Central memory CD8-positive, alpha-beta T cell (primary cell): ENCODE data around the gene SNX10.

ENCODE experiments used
- ATAC-seq: fragments of 150-1000 bp; cut with Tn5 transposase; replicated peaks from 2 replicates; pipeline ENCODE4 v1.10.0; 2022; ENCODE audit warnings: mild to moderate bottlenecking, moderate FRiP score, moderate number of reproducible peaks; ENCODE audit not compliant: poor library complexity, severe bottlenecking; ENCODE audit errors: extremely low read depth
- DNase-seq, 2 donors: peaks; one replicate each; pipeline ENCODE4 v3.0.0; 2021; ENCODE audit warnings: low spot score in 2 of 2
- H3K27ac Mint-ChIP-seq: one replicate; pipeline ENCODE4 v1.8.0; 2022; ENCODE audit warnings: low read depth, mild to moderate bottlenecking, moderate library complexity, mixed read lengths
- H3K27me3 Mint-ChIP-seq: one replicate; pipeline ENCODE4 v1.8.0; 2022; ENCODE audit warnings: mixed read lengths
- H3K36me3 Mint-ChIP-seq: one replicate; pipeline ENCODE4 v1.8.0; 2022; ENCODE audit warnings: mild to moderate bottlenecking, moderate library complexity, mixed read lengths; ENCODE audit not compliant: insufficient read depth
- H3K4me1 Mint-ChIP-seq: one replicate; pipeline ENCODE4 v1.8.0; 2022; ENCODE audit warnings: mixed read lengths
- H3K4me3 Mint-ChIP-seq: one replicate; pipeline ENCODE4 v1.8.0; 2022; ENCODE audit warnings: mild to moderate bottlenecking, moderate library complexity, mixed read lengths
- H3K9me3 Mint-ChIP-seq: one replicate; pipeline ENCODE4 v1.8.0; 2022; ENCODE audit warnings: mixed read lengths

SNX10 gene

DNA sequence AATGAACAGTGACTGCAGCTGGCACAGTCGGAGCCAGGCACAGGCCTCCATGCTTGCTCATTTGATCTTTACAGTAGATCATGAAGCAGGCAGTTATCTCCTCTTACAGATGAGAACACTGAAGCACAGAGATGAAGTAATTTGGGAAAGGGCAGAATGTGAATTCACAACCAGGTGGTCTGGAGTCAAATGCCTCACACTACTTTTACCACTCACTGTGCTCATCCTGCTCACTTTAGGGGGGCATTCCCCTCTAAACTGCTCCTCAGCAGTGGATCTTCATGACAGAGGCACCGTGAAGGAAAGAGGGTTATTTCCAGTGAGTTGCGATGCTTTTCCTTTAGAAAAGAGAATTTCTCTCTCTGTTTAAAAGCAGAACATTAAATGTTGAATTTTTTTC, 15.1 kb downstream of the SNX10 start:
- peaks cover 23% of the 10 kb centered on the region for H3K36me3 Mint-ChIP-seq
- no peak overlapping the region for H3K27ac Mint-ChIP-seq
- DNase-seq (no peak), ATAC-seq (no peak)
- H3K9me3 Mint-ChIP-seq: no peaks in the 10 kb centered on the region
- no peak overlapping the region for H3K4me3 Mint-ChIP-seq
- peaks cover 14% of the 10 kb centered on the region for H3K4me1 Mint-ChIP-seq
- H3K27me3 Mint-ChIP-seq: no peaks in the 10 kb centered on the region

DNA sequence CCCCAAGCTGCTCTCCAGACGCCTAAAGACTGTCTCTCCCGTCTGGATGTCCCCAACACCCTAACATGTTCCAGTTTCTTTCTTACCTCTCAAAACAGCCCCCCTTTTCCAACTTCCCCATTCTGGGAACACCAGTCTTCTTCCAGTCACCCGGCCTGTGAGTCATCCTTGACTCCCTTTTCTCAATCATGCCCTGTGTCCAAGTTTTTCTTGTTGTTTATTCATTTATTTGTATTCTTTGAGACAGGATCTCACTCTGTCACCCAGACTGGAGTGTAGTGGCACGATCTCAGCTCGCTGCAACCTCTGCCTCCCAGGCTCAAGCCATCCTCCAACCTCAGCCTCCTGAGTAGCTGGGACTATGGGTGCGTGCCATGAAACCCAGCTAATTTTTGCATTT, 15.6 kb downstream of the SNX10 start:
- Mint-ChIP-seq H3K27me3 (no peaks in the 10 kb centered on the region), H3K9me3 (no peaks in the 10 kb centered on the region), H3K4me3 (no peak overlapping the region), H3K4me1 (peaks cover 14% of the 10 kb centered on the region), H3K27ac (no peak overlapping the region), H3K36me3 (peaks cover 21% of the 10 kb centered on the region)
- no peak for DNase-seq
- no peak for ATAC-seq

DNA sequence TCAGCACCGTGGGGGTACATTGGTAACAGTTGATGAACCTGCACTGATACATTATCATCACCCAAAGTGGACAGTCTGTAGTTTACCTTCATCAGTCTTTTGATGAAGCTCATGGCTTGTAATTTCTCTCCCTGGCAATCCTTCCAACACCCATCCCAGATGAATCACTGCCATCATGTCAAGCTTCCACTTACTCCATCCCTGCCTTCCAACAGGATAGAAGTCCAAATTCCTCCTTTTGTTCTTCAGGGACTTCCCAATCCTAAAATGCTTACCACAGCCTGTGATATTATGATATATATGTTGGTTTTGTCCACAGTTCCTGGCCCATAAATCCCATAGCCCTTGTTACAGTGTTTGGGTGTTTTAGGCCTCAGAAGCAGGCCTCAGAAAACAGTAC, 16.1 kb downstream of the SNX10 start:
- Mint-ChIP-seq H3K36me3 (peaks cover 21% of the 10 kb centered on the region), H3K27me3 (no peaks in the 10 kb centered on the region)

DNA sequence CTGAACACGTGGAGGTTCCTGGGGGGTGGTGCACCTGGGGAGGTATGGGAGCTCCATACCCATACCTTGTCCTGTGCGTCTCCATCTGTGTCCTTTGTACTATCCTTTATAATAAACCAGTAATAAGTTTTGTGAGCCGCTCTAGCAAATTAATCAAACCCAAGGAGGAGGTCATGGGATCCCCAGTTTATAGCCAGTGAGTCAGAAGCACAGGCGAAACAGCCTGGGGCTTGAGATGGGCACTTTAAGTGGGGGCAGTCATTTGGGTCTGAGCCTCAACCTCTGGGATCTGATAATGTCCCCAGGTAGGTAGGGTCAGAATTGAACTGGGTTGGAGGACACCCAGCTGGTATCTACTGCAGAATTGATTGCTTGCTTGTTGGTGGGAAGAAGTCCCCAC, 16.9 kb downstream of the SNX10 start:
- Mint-ChIP-seq H3K9me3 (no peaks in the 10 kb centered on the region), H3K4me1 (peaks cover 9% of the 10 kb centered on the region), H3K4me3 (no peak overlapping the region), H3K27me3 (no peaks in the 10 kb centered on the region), H3K36me3 (peaks cover 18% of the 10 kb centered on the region), H3K27ac (no peak overlapping the region)
- DNase-seq: no peak
- ATAC-seq: no peak

More for the DNA sequence above, 16.1 kb downstream of the SNX10 start:
- no peak overlapping the region for H3K27ac Mint-ChIP-seq
- H3K4me3 Mint-ChIP-seq: no peak overlapping the region
- H3K4me1 Mint-ChIP-seq: peaks cover 14% of the 10 kb centered on the region
- DNase-seq (no peak), ATAC-seq (no peak)
- H3K9me3 Mint-ChIP-seq: no peaks in the 10 kb centered on the region

DNA sequence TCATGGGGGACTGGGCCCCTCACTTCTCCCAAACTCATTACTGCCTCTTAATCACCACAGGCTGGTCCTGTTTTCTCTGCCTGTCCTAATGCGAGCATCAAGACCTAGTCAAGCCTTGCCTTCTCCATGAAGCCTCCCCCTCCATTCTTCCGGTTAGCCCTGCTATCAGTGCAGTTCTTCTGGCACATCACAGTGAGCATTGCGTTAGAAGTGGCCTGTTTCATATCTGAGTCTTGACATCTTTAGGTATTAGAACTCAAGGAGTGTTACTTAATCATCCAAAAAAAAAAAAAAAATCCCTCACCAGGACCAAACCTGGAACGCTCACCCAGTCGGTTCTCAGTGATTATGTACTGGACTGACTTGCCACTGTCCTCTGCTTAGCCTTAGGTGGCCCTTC, 17.4 kb downstream of the SNX10 start:
- no peak overlapping the region for H3K4me3 Mint-ChIP-seq
- no peaks in the 10 kb centered on the region for H3K27me3 Mint-ChIP-seq
- no peaks in the 10 kb centered on the region for H3K9me3 Mint-ChIP-seq
- ATAC-seq (no peak), DNase-seq (no peak)
- peaks cover 18% of the 10 kb centered on the region for H3K36me3 Mint-ChIP-seq
- H3K27ac Mint-ChIP-seq: no peak overlapping the region
- H3K4me1 Mint-ChIP-seq: peaks cover 7% of the 10 kb centered on the region

DNA sequence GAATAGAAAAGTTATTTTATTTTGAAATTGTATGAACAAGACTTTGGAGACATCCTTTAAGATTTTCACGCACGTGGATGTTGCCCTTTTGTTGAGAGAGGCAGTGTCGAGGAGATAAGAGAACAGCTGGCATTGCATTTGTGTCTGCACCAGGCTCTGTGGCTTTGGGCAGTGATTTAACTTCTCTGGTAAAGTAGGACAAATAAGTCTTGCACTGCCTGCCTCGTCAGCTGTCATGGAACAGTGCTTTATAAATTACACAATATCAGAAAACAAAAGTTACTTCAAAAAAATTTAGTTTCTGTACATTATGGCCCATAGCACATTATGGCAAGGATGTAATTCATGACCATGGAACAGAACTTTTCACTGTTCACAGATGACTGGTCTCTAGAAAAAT, 20.1 kb downstream of the SNX10 start:
- Mint-ChIP-seq H3K4me1 (no peaks in the 10 kb centered on the region), H3K9me3 (no peaks in the 10 kb centered on the region), H3K36me3 (peaks cover 10% of the 10 kb centered on the region), H3K27me3 (no peaks in the 10 kb centered on the region), H3K4me3 (no peak overlapping the region), H3K27ac (no peak overlapping the region)
- DNase-seq: no peak
- no peak for ATAC-seq

DNA sequence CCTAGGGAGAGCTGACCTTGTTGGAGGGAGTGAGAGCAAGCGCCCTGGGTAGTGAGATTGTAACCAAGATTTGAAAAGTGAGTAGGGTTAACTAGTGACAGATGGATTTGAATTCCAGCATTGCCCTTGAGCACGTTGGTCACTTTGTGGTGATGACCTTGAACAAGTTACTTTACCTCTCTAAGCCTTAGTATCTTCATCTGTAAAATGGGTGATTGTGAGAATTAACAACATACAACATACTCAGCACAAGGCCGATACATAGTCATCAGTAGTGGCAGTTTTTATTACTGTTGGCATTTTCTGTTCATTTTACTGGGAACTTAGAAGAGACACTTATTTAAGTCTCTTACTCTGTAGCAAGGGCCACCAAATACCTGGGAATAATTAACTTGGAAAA, 25.5 kb downstream of the SNX10 start:
- H3K27ac Mint-ChIP-seq: no peak overlapping the region
- ATAC-seq (no peak), DNase-seq (no peak)
- H3K27me3 Mint-ChIP-seq: no peaks in the 10 kb centered on the region
- H3K9me3 Mint-ChIP-seq: no peaks in the 10 kb centered on the region
- H3K4me1 Mint-ChIP-seq: peaks cover 10% of the 10 kb centered on the region
- H3K4me3 Mint-ChIP-seq: no peak overlapping the region
- H3K36me3 Mint-ChIP-seq: peaks cover 4% of the 10 kb centered on the region

DNA sequence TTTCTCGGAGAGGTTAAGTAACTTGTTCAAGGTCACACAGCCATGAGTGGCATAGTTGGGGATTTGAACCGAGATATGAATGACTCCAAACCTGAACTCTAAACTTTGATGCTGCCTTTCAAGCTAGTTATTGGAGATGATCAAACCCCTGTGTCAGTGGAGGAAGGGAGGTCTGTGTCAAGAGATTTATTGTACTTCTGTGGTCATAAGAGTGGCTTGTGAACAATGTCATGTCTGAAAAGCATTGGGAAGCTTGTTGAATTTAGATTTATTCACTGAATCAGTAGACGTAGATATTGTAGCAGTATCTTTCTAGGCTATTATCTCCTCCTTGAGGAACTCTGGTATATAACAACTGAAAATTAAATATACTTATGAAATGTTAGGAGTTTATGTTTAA, 27.3 kb downstream of the SNX10 start:
- Mint-ChIP-seq H3K9me3 (no peaks in the 10 kb centered on the region), H3K4me3 (no peak overlapping the region), H3K36me3 (peaks cover 4% of the 10 kb centered on the region), H3K4me1 (peaks cover 20% of the 10 kb centered on the region), H3K27ac (no peak overlapping the region), H3K27me3 (no peaks in the 10 kb centered on the region)
- DNase-seq: no peak
- ATAC-seq: no peak

DNA sequence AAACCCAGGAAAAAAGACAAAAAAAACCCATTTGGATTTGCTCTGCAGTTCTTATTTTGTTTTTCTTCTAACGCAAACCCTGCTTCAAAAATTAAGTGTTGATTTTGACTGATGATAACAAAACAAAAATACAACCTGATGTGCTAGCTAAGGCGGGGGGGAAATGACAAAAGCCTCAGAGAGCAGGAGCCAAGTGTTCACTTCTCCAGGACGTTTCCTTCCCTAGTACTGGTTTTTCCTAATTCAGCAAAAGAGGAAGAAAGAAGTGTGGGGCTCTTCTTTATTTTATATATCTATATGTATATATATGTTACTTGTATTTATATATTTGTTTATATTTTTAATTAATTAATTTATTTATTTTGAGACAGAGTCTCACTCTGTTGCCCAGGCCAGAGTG, 28.0 kb downstream of the SNX10 start:
- Mint-ChIP-seq H3K4me1 (peaks cover 22% of the 10 kb centered on the region), H3K9me3 (no peaks in the 10 kb centered on the region), H3K27ac (no peak overlapping the region), H3K36me3 (peaks cover 4% of the 10 kb centered on the region), H3K4me3 (no peak overlapping the region), H3K27me3 (no peaks in the 10 kb centered on the region)
- no peak for ATAC-seq
- DNase-seq: no peak

DNA sequence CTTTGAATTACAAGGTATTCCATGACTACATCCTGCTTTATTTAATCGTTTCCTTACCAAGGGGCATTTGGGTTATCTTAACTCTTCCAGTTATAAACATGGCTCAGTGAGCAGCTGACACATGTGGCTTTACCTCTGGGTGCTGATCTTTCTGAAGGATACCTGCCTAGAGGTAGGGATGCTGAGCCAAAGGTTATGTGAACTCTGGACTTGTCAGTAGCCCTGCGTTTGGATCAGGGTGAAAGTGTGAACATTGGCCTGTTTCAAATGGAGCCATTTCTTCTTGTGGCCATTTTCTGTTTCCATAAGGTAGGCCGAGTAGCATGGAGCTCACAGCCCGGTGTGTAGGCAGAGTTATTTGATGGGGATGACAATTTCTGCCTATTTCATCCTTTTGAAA, 29.2 kb downstream of the SNX10 start:
- no peaks in the 10 kb centered on the region for H3K27me3 Mint-ChIP-seq
- H3K9me3 Mint-ChIP-seq: no peaks in the 10 kb centered on the region
- ATAC-seq: no peak
- H3K4me1 Mint-ChIP-seq: peaks cover 22% of the 10 kb centered on the region
- peaks cover 5% of the 10 kb centered on the region for H3K36me3 Mint-ChIP-seq
- no peak overlapping the region for H3K27ac Mint-ChIP-seq
- no peak overlapping the region for H3K4me3 Mint-ChIP-seq
- DNase-seq: no peak

DNA sequence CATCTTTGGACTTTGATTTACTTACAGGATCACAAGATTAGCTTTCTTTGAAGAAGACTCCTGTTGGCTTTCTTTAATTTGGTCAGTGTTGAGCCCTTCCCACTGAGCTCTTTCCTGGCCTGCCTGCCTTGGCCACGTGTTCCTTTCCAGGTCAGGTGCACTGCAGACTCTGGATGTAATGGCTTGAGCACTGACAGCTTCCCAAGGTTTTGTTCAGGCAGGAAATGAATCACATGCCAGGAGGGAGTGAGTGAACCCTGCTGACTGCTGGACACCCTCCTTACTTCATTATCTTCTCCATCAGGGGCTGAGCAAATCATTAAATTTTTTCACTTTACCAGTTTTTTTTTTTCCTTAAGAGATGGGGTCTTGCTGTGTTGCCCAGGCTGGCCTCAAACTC, 29.8 kb downstream of the SNX10 start:
- DNase-seq (no peak), ATAC-seq (no peak)
- Mint-ChIP-seq H3K27ac (no peak overlapping the region), H3K9me3 (no peaks in the 10 kb centered on the region), H3K27me3 (no peaks in the 10 kb centered on the region), H3K36me3 (peaks cover 5% of the 10 kb centered on the region), H3K4me1 (peaks cover 22% of the 10 kb centered on the region), H3K4me3 (no peak overlapping the region)

DNA sequence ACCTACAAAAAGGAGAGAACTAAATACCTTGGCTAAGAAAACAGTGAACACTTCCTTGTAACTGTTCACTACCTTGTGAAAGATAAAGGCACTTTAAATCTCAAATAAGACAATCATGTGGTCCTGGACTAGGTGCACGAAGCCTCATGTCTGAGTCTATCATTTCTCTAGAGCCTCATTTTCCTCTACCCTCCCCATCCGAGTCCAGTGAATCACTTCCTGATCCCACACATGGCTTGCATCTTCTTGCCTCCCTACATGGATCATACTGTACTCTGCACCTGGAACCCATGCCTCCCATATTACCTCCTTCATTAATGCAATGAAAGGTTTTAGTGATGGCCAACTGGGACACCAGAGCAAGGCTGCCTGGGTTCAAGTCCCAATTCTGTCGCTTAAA, 34.5 kb downstream of the SNX10 start:
- no peaks in the 10 kb centered on the region for H3K27me3 Mint-ChIP-seq
- H3K36me3 Mint-ChIP-seq: peaks cover 5% of the 10 kb centered on the region
- ATAC-seq: no peak
- H3K9me3 Mint-ChIP-seq: no peaks in the 10 kb centered on the region
- no peak for DNase-seq
- no peak overlapping the region for H3K27ac Mint-ChIP-seq
- no peak overlapping the region for H3K4me3 Mint-ChIP-seq
- H3K4me1 Mint-ChIP-seq: peaks cover 40% of the 10 kb centered on the region

DNA sequence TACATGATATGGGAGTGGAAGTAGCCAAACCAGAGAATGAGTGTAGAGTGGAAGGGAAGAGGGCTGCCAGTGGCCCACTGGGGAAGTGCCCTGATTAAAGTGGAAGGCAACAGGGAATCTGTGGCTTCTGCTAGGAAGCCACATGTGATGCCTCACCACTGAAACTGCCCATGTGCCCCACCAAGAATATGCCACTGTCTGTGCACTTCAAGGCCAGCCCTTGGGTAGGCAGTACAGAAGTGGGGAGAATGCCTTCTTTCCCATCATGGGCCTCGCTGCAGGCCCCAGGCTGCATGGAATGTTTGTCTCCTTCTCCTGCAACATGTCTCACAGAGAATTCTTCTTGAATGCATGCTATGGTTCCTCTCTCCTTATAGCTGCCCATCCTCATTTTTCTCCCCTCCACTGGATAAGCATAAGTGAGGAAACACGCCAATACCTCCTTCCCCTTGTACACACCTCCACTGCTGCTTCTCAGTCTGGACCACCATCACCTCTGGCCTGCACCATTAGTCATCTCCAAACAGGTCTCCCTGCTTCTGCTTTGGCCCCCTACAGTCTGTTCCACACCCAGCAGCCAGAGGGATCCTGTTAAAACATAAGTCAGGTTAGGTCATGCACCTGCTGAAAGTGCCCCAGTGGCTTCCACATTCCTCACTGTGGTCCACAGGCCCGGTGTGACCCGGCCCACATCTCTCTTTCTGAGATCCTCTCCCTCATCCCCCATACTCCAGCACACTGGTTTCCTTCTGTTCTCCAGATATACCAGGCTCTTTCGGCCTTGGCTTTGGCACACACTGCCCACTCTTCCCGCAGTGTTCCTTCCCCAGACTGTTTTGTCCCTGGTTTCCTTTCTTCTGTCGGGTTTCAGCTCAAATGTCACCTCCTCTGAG, 37.1 kb downstream of the SNX10 start:
- peaks cover 43% of the 10 kb centered on the region for H3K4me1 Mint-ChIP-seq
- peaks cover 5% of the 10 kb centered on the region for H3K36me3 Mint-ChIP-seq
- H3K9me3 Mint-ChIP-seq: no peaks in the 10 kb centered on the region
- H3K27ac Mint-ChIP-seq: no peak overlapping the region
- H3K27me3 Mint-ChIP-seq: no peaks in the 10 kb centered on the region
- DNase-seq: no peak
- no peak overlapping the region for H3K4me3 Mint-ChIP-seq
- no peak for ATAC-seq
